ENCODE results near the gene AGPAT2.
"Not testable (repeated sequence)": the region's sequence is repeated elsewhere in the genome, so short reads cannot be mapped to it uniquely, and the experiment has no call there.

AGPAT2 gene

GRCh38 chr9:136645352-136645902 is 41.8 kb downstream of the AGPAT2 start:
- DNase-seq (ENCODE audit: low spot score): no peak

DNA sequence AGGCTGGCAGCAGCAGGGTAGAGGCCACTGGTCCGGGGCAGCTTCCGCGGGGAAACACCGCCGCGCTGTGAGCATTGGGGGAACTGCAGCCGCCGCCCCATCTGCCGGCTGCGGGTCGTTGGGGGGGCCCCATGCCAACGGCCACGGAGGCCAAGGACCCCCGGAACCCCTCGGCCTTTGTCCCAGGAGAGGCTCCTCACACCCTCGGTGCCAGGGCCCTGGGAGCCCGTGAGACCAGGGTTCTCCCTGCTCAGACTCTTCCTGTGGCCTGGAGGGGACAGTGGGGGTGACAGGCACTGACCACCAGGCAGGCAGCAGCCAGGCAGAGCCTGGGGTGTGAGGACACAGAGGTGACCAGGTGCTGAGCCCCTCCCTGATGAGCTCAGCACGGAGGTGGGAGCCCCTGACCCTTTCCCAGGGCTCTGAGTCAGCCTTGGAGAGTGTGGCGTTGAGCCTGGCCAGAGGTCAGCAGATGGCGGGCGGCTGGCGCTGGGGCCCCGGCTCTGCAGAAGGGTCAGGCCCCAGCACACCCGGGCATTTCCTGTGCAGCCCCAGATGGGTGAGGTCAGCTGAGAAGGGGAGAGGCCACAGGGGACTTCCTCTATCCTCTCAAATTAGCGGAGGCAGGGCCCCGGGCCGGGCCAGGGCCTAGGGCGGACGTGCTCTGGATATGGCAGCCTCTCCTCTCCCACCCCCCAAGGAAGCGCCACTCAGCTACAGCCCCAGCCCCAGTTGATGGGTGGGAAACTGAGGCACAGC is 42.5 kb downstream of the AGPAT2 start:
- peak; percentile 96 for DNase-seq (ENCODE audit: low spot score)

GRCh38 chr9:136644343-136644592 is 43.0 kb downstream of the AGPAT2 start:
- DNase-seq (ENCODE audit: low spot score): no peak

GRCh38 chr9:136643596-136644342 is 43.5 kb downstream of the AGPAT2 start:
- DNase-seq (ENCODE audit: low spot score): no peak

DNA sequence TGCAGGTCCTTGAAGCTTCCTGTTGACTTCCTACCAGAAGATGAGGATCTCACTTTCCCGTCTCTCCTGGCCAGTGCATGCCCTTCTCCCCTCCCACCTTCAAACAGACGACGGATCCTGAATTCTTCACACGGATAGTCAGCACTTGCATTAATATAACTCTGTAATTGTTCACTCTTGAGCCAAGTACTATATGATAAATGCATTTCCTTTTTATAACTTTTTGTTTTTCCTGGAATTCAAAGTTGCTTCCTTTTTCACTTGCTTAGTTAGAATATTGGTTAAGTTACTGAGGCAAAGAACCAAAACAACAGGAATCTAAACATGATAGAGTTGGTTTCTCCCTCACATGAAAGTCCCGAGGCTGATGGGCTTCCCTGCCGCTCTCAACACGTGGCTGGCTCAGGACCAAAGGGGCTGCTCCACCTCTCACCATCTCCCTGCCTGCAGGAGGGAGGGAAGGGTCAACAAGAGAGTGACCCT is 44.8 kb downstream of the AGPAT2 start:
- no peak for DNase-seq (ENCODE audit: low spot score)

DNA sequence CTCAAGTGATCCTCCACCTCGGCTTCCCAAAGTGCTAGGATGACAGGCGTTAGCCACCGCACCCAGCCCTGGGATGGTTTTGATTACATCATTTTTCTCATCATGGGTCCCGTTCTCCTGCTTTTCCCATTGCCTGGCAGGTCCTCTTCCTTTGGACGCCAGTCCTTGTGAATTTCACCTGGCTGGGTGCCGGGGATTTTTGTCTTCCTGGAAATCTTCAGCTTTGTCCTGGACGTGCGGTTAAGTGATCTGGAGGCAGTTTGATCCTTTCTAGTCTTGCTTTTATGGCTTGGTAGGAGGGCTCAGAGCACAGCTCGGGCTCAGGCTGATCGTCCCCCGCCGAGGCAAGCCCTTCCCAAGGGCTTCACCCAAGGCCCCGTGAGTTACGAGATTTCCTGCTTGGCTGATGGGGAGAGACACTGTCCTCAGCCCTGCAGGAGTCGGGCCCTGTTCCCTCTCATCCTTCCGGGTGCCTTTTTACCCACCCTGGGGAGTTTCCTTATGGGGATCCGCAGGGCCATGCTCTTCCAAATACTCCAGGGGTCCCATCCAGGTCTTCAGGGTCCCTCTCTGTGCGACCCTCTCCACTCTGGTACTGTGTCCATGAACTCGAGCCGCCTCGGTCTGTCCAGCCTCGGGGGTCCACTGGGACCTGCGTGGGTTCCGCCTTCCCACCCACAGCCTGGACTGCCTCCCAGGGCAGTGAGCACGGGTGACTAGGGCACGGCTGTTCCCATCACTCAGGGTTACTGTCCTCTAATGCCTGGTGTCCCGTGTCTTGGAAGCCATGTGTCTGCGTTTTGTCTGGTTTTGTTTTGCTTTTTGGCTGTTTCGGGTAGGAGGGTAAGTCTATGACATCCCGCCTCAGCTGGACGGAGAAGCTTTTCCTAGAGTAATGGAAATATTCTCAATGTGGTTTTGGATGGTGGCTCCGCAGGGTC is 46.8 kb downstream of the AGPAT2 start:
- no peak for DNase-seq (ENCODE audit: low spot score)

GRCh38 chr9:136634904-136635303 is 52.4 kb downstream of the AGPAT2 start:
- no peak for DNase-seq (ENCODE audit: low spot score)

DNA sequence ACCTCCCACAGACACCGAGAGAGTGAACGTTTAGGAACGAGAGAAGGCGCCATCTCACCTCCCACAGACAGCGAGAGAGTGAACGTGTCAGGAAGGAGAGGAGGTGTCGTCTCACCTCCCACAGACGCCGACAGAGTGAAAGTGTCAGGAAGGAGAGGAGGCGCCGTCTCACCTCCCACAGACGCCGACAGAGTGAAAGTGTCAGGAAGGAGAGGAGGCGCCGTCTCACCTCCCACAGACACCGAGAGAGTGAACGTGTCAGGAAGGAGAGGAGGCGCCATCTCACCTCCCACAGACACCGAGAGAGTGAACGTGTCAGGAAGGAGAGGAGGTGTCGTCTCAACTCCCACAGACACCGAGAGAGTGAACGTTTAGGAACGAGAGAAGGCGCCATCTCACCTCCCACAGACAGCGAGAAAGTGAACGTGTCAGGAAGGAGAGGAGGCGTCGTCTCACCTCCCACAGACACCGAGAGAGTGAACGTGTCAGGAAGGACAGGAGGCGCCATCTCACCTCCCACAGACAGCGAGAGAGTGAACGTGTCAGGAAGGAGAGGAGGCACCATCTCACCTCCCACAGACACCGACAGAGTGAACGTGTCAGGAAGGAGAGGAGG is 54.7 kb downstream of the AGPAT2 start:
- not testable (repeated sequence) for DNase-seq (ENCODE audit: low spot score)

DNA sequence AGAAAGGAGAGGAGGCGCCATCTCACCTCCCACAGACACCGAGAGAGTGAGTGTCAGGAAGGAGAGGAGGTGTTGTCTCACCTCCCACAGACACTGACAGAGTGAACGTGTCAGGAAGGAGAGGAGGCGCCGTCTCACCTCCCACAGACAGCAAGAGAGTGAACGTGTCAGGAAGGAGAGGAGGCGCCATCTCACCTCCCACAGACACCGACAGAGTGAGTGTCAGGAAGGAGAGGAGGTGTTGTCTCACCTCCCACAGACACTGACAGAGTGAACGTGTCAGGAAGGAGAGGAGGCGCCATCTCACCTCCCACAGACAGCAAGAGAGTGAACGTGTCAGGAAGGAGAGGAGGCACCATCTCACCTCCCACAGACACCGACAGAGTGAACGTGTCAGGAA is 55.2 kb downstream of the AGPAT2 start:
- not testable (repeated sequence) for DNase-seq (ENCODE audit: low spot score)

DNA sequence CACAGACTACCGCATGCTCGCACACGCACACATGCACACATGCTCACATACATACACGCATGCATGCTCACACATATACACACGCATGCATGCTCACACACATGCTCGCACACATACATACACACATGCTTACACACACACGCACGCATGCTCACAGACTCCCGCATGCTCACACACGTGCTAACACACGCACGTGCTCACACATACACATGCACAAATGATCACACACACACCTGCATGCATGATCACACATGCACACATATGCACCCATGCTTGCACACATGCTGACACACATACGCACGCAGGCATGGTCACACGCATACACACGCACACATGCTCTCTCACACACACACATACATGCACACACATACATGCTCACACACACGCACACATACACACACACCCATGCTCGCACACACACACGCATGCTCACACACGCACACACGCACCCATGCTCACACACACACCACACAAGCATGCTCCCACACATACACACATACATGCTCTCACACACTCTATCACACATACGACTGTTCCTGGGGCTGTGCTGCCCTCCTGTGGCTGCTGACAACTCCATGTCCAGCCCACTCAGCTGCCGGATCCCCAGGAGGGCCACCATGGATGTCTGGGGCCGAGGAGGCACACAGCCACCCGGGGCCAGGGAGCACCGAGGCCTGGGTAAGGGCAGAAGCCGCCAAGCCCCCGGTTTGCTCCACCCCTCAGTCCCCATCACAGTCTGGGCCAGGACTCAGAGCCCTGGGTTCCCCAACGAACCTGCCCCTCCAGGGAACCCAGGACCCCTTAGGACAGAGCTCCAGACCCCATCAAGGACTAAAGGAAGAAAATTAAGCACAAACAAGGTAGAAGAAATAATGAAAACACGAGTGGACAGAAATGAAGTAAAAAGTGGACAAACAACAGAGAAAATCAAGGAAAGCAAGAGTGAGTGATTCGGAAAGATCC is 55.9 kb downstream of the AGPAT2 start:
- DNase-seq (ENCODE audit: low spot score): peak; percentile 83

DNA sequence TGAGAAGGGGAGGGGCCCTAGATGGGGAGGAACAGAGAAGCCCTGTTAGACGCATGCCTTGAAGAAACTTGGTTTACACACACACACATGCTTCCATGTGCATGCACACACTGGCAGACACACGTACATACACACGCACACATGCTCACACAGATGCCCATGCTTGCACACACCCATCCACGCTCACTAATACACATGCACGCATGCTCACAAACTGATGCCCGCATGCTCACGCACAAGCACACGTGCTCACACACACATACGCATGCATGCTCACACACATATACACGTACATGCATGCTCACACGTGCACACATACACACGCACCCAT is 56.6 kb downstream of the AGPAT2 start:
- DNase-seq (ENCODE audit: low spot score): no peak

DNA sequence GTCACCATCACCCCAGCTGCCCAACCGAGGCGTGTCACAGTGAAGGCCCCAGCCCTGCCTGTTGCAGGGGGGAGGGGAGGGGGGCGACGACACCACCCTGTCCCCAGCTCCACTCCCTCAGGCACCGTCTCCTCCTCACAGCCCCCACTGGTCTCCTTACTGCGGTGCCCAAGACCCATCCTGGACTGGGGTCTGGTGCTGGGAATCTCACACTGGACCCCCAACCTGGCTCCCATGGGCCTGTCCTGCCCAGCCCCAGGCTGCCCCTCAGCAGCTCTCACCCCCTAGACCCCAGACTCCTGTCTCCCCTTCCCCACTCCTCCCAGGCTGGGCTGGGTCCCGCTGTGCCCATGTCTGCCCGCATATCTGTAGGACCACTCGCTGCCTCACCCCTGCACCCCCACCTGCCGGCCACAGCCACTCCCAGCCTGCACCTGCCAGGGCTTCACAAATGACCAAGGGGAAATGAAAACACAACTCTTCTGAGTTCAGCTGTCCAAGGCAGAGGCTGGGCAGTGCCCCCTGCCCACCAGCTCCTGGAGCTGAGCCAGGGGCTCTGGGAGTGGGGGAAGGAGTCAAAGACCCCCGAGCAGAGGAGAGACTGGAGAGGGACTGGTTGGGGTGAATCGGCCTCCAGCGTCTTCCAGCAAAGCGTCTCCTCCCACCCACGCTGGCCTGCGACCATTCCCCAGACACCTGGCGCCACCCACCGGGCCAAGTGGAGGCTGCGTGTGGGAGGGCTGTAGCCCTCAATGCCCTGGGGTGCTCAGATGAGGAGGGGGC is 57.2 kb downstream of the AGPAT2 start:
- peak; percentile 80 for DNase-seq (ENCODE audit: low spot score)

GRCh38 chr9:136629001-136629878 is 58.0 kb downstream of the AGPAT2 start:
- DNase-seq (ENCODE audit: low spot score): no peak

DNA sequence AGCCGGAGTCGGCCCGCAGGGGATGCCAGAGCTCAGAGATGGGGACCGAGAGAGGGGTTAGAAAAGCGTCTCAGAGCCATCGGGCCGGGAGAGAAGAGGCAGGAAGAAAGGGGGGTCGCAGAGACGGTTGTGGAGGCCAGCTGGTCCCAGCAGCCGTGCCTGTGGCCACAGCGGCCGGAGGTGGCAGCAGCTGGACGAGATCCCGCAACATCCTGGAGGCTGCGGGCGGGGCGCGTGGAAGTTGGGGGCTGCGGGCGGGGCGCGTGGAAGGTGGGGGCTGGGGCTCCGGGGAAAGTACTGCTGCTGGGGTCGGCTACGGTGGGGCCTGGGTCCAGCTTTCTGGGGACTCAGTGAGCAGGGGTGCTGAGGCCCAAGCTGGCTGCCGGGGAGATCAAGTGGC is 59.0 kb downstream of the AGPAT2 start:
- no peak for DNase-seq (ENCODE audit: low spot score)

- DNase-seq (ENCODE audit: low spot score): no peak
Observed at GRCh38 chr9:136627703-136628102, 59.6 kb downstream of the AGPAT2 start.

DNA sequence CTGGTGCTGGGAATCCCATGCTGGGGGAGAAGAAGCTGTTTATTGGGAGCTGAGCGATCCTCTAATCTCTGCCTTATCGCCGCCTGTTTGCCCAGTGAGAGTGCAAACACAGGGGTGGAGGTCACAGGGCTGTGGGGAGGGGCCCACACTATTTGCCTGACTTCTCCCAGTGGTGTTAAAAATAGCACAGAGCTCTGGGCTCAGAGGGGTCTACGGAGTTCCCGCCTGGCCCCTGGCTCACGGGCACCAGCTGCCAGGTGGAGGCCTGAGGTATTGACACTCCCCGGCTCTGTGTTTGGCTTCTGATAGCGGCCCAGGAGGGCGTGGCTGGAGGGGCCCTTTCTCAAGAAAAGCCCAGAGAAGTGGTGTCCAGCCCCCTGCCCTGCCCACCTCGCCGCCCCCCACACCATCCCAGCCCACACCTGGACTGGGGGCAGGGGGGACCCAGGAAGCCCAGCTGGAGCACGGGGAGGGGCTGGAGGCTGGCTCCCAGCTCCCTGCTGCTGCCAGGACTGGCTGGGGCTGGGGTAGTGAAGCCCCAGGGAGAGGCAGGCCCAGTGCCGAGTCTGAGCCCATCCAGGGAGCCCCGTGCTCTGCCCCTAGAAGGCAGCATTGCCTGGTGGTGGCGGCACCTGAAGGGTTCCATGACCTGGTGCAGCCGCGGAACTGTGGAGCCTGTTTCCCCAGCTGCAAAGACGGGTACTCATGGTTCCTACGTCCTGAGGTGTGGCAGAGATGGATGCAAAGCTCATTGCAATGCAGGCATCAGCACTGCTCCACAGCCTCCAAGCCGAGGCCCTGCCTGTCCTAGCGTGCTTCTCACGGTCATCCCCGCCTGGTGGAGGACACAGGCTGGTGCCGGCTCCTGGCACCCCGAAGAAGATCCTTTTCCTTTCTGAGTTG is 60.3 kb downstream of the AGPAT2 start:
- DNase-seq (ENCODE audit: low spot score): no peak

GRCh38 chr9:136626066-136626725 is 61.1 kb downstream of the AGPAT2 start:
- no peak for DNase-seq (ENCODE audit: low spot score)
